ENCODE data around the gene FOXP1. TPM values are rescaled to one million over a fixed set of nuclear protein-coding genes. Genes with fewer than 3 reads are reported as not detected.

FOXP1 gene
- total and polyA plus RNA-seq, 2 donors from 2014 or later, result 6.7 to 87.2 TPM

DNA sequence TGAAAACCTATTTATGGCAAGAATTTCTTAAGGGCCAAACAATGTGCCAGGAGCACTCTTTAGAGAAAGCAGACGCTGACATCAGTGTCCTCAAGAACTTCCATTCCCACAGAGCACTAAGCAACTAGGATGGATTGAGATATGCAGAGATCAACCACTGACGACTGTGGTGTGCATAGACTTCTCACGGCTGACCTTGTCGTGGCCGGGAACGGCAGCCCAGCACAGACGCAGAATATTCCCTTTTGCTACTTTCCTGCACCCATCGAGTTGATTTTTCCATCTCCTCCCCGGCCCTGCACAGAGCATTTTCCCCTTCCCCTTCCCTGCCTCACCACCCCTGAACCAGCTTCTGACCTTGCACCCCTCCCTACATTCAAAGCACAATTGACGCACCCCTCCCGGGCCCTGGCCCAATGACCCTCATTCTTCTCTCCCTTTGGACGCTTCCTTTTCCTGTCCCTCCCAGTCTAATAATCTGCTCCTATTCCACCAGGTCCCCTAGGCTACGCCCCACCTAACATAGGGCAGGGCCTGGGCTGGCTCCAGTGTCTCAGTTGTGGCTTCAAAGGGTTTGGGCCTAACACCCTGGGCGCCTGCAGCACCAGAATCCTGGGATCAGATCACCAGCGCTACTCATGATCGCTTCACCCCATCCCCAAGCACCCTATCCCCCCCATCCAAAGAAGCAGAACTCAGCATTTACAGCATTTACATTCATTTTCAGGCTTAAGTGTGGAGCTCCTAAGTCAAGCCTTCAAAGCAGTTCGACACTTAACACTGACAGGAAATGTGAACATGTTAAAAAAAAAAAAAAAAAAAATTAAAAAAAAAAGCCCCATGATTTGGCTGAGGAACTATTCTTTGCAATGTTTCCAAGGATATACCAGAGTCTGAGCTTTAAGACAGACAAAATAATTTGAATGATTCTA, 151.2 kb downstream of the FOXP1 start:
- Histone ChIP-seq H3K9ac (ENCODE audit: low read length in 3 of 3) (no peak overlapping the region), H3K27ac (ENCODE audit: low read depth in 2 of 2, low read length in 2 of 2) (no peak overlapping the region), H3K36me3 (ENCODE audit: control insufficient read depth in 2 of 3, insufficient read depth in 3 of 3, low read length in 3 of 3) (no peaks in the 10 kb centered on the region), H3K27me3 (ENCODE audit: control insufficient read depth, insufficient read depth, low read length) (no peaks in the 10 kb centered on the region), H3K4me1 (ENCODE audit: control insufficient read depth in 2 of 3, insufficient read depth in 2 of 3, low read depth in 1 of 3, low read length in 3 of 3) (peaks cover 0 to 11% (median 9%) of the 10 kb centered on the region in 3 donors), H3K9me3 (ENCODE audit: control insufficient read depth in 2 of 3, insufficient read depth in 1 of 3, low read length in 3 of 3) (no peaks in the 10 kb centered on the region), H3K4me3 (ENCODE audit: low read length in 3 of 3) (no peak overlapping the region)
- intact Hi-C loops (cut with DNase I), result no loop called here
- DNase-seq, result peak in 1 of 5 donors; percentile 73
- no peak for FAIRE-seq
- TF ChIP-seq, protein P1, sequence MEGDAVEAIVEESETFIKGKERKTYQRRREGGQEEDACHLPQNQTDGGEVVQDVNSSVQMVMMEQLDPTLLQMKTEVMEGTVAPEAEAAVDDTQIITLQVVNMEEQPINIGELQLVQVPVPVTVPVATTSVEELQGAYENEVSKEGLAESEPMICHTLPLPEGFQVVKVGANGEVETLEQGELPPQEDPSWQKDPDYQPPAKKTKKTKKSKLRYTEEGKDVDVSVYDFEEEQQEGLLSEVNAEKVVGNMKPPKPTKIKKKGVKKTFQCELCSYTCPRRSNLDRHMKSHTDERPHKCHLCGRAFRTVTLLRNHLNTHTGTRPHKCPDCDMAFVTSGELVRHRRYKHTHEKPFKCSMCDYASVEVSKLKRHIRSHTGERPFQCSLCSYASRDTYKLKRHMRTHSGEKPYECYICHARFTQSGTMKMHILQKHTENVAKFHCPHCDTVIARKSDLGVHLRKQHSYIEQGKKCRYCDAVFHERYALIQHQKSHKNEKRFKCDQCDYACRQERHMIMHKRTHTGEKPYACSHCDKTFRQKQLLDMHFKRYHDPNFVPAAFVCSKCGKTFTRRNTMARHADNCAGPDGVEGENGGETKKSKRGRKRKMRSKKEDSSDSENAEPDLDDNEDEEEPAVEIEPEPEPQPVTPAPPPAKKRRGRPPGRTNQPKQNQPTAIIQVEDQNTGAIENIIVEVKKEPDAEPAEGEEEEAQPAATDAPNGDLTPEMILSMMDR (IDR thresholded peaks at IDR 0.05; ENCODE audit: borderline replicate concordance, extremely low read depth, insufficient read depth), result no peak

DNA sequence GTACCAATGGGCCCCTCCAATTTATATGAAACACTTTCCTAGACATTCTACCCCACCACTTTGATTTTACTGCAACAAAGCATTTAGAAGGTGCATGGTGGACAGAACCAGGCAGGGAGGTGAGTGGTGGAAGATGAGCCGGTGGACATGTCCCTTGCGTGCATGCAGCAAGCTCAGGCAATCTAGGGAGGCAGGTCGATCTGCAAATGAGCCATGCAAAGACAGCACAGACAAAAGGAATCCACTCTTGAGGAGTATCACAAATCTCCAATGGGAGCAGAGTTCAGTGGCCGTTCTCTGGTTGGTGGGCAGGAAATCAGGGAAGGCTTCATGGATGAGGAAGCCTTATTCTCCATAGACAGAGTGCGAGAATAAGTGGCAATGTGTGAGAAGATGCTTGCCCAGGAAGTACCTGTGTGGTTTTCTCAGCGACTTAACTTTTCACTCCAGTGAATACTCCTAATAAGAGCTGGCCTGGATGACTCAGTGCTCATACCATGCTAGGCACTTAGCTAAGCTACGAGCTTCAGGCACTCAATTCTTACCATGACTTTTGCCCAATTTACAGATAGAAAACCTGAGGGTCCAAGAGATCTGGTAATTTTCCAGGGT, 152.5 kb downstream of the FOXP1 start:
- no peaks in the 10 kb centered on the region for H3K27me3 ChIP-seq (ENCODE audit: control insufficient read depth, insufficient read depth, low read length)
- DNase-seq (no peak), FAIRE-seq (no peak)
- H3K9ac ChIP-seq (ENCODE audit: low read length in 3 of 3), result no peak overlapping the region
- TF ChIP-seq, protein P1 (IDR thresholded peaks at IDR 0.05; ENCODE audit: borderline replicate concordance, extremely low read depth, insufficient read depth), result no peak
- H3K36me3 ChIP-seq (ENCODE audit: control insufficient read depth in 2 of 3, insufficient read depth in 3 of 3, low read length in 3 of 3), result no peaks in the 10 kb centered on the region
- H3K4me1 ChIP-seq (ENCODE audit: control insufficient read depth in 2 of 3, insufficient read depth in 2 of 3, low read depth in 1 of 3, low read length in 3 of 3), result peaks cover 0 to 11% (median 9%) of the 10 kb centered on the region in 3 donors
- H3K27ac ChIP-seq (ENCODE audit: low read depth in 2 of 2, low read length in 2 of 2), result no peak overlapping the region
- H3K4me3 ChIP-seq (ENCODE audit: low read length in 3 of 3), result no peak overlapping the region
- no peaks in the 10 kb centered on the region for H3K9me3 ChIP-seq (ENCODE audit: control insufficient read depth in 2 of 3, insufficient read depth in 1 of 3, low read length in 3 of 3)
- intact Hi-C loops (cut with DNase I), result no loop called here

DNA sequence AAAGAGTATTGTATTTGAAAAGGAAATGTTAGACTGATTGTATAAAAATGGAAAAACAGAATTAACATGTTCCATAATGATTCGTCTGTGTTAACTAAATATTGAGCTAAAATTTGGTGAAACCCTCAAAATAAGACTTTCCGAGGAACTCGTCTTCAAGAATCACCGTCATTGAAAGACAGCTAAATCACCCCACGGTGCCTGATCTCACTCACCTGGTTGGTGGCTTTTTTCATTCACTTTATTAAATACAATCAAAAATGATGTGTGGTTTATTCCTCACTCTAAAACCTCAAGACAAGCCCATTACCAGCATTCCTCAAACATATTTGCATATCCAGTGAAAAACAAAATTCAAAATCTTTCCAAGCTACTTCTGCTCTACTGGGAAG, 153.9 kb downstream of the FOXP1 start:
- H3K9ac ChIP-seq (ENCODE audit: low read length in 3 of 3), result no peak overlapping the region
- H3K36me3 ChIP-seq (ENCODE audit: control insufficient read depth in 2 of 3, insufficient read depth in 3 of 3, low read length in 3 of 3), result no peaks in the 10 kb centered on the region
- intact Hi-C loops (cut with DNase I), result no loop called here
- no peak overlapping the region for H3K27ac ChIP-seq (ENCODE audit: low read depth in 2 of 2, low read length in 2 of 2)
- H3K4me1 ChIP-seq (ENCODE audit: control insufficient read depth in 2 of 3, insufficient read depth in 2 of 3, low read depth in 1 of 3, low read length in 3 of 3), result peaks cover 0 to 11% (median 9%) of the 10 kb centered on the region in 3 donors
- H3K27me3 ChIP-seq (ENCODE audit: control insufficient read depth, insufficient read depth, low read length), result no peaks in the 10 kb centered on the region
- FAIRE-seq (no peak), DNase-seq (no peak)
- no peak overlapping the region for H3K4me3 ChIP-seq (ENCODE audit: low read length in 3 of 3)
- TF ChIP-seq, protein P1 (IDR thresholded peaks at IDR 0.05; ENCODE audit: borderline replicate concordance, extremely low read depth, insufficient read depth), result no peak
- H3K9me3 ChIP-seq (ENCODE audit: control insufficient read depth in 2 of 3, insufficient read depth in 1 of 3, low read length in 3 of 3), result no peaks in the 10 kb centered on the region
